ENCODE data around the gene STBD1.

GRCh38 chr4:76309939-76310550 is 3.5 kb downstream of the STBD1 start:
- TF ChIP-seq CTCF (IDR thresholded peaks at IDR 0.05; ENCODE audit: low read depth, low read length) (no peak), EZH2phosphoT487 (IDR thresholded peaks at IDR 0.05; ENCODE audit: low read depth) (no peak)
